GM19395 (cell line): Measurements from ENCODE around the gene RPL38.

ENCODE experiments used
- ATAC-seq: cut with Tn5 transposase; IDR thresholded peaks from one replicate; pipeline ENCODE4 v1.9.1; 2021; ENCODE audit warnings: mild to moderate bottlenecking, moderate library complexity; ENCODE audit not compliant: unreplicated experiment

RPL38 gene

DNA sequence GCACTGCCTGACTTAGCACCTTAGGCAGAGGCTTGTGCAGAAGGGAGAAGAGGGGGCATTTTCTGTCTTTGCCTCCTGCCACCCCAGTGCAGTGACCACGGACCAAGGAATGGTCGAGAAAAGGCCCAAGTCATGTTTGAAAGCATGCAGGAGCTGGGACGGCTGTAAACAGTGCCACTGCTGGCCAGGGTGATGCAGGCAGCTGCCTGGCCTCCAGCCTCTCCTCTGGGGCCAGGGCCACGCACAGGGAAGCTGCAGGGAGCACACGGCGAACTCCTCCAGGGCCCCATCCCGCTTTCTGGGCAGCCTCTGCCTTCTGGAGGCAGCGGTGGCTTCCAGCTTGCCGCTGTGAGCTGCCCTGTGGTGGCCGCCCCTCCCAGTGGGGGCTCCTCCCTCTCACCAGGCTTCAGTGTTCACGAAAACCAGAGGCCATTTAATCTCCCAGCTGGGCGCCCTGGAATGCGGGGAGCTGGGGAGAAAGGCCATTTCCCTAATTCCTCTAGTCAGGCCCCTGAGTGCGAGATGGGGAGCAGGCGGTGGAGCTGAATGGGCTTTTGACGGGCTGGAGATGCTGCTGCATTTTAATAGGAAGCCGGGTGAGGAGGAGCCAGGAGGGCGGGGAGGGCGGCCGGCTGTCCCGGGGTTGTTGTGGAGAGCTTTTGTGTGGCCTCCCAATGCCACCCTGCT, 41.8 kb downstream of the RPL38 start:
- no peak for ATAC-seq

GRCh38 chr17:74245871-74246270, 42.4 kb downstream of the RPL38 start:
- no peak for ATAC-seq

GRCh38 chr17:74249590-74250270, 46.3 kb downstream of the RPL38 start:
- no peak for ATAC-seq

- ATAC-seq: no peak
These were observed 47.0 kb downstream of the RPL38 start for GRCh38 chr17:74250324-74250995.

DNA sequence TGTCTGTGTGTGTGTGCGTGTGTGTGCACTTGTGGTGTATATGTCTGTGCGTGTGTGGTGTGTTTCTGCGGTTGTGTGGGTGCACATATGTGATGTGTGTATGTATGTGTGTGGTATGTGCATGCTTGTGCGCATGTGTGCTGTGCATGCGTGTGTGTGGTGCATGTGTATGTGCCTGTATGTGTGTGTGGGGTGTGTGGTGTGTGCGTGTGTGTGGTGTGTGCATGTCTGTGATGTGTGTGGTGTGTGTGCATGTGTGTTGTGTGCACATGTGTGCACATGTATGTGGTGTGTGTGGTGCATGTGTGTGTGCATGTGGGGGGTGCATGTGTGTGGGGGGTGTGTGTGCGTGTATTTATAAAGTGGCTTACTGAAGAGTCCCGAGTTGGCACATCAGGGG, 47.6 kb downstream of the RPL38 start:
- no peak for ATAC-seq

DNA sequence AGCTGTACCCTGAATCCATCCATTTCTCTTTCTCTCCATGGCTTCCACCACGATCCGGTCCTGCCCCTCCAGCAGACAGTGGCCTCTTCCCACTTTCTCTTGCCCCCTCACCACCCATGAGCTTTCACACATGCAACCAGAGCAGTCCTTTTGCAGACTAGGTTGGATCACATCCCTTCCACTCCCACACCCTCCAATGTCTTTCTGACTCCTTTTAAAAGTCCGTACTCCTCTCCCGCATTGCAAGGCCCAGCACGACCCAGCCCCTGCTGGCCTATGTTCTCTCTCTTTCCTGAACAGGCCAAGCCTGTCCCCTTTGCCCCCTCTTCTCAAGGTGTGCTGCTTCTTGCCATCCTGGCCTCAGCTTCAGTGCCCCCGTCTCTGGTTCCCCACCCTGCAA, 48.1 kb downstream of the RPL38 start:
- ATAC-seq: no peak

GRCh38 chr17:74252211-74252610, 48.7 kb downstream of the RPL38 start:
- no peak for ATAC-seq

- no peak for ATAC-seq
These were observed 49.6 kb downstream of the RPL38 start for GRCh38 chr17:74253036-74253435.

DNA sequence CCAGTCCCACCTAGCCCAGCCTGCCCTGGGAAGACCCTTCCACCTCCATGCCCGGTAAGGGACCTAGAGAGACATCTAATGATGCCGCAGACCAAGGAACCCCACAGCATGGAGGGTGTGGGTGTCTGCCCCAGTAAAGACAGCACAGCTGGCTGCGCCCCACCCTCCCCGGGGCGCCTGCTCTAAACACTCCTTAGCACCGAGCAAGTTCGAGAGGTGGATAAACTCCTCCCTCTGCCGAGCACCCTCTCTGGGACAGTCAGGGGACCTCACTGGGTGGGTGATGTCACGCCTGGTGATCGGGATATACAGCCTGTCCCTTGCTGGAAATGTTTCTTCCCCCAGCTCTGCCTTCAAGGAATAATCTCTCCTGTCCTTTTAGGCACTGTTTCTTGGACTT, 53.8 kb downstream of the RPL38 start:
- no peak for ATAC-seq

- no peak for ATAC-seq
These were observed 56.4 kb downstream of the RPL38 start for GRCh38 chr17:74259667-74260524.
